ENCODE measurements around the gene GPR160.
A peak's percentile ranks its signal among the peaks of the same experiment; 100 is the strongest.

Gene GPR160

GRCh38 chr3:170089862-170090600, 52.2 kb downstream of the GPR160 start:
- TF ChIP-seq, protein P1, sequence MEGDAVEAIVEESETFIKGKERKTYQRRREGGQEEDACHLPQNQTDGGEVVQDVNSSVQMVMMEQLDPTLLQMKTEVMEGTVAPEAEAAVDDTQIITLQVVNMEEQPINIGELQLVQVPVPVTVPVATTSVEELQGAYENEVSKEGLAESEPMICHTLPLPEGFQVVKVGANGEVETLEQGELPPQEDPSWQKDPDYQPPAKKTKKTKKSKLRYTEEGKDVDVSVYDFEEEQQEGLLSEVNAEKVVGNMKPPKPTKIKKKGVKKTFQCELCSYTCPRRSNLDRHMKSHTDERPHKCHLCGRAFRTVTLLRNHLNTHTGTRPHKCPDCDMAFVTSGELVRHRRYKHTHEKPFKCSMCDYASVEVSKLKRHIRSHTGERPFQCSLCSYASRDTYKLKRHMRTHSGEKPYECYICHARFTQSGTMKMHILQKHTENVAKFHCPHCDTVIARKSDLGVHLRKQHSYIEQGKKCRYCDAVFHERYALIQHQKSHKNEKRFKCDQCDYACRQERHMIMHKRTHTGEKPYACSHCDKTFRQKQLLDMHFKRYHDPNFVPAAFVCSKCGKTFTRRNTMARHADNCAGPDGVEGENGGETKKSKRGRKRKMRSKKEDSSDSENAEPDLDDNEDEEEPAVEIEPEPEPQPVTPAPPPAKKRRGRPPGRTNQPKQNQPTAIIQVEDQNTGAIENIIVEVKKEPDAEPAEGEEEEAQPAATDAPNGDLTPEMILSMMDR (conservative IDR thresholded peaks at IDR 0.05; ENCODE audit: low read depth, low read length): no peak
- peak; percentile 39 for DNase-seq (ENCODE audit: low read depth)
- no peak overlapping the region for H3K4me3 ChIP-seq (ENCODE audit: low read depth, low read length)

DNA sequence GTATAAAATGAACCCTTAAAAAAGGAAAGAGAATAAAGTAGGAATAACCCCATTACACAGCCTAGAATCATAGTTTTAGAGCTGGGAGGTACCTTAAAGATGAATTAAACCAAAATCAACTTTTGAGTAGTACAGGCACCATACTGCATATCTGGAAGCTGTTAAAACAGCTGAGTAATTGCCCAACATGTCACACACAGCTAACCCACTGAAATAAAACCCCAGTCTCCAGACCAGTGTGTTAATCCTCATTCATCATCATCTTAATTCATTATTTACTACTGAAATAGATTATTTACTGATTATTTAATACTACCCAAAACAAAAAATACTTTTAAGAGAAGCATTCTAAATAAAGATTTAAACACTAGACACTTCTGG, 52.8 kb downstream of the GPR160 start:
- TF ChIP-seq, protein P1 (conservative IDR thresholded peaks at IDR 0.05; ENCODE audit: low read depth, low read length): no peak
- H3K4me3 ChIP-seq (ENCODE audit: low read depth, low read length): no peak overlapping the region

GRCh38 chr3:170092907-170093306, 55.1 kb downstream of the GPR160 start:
- H3K4me3 ChIP-seq (ENCODE audit: low read depth, low read length): no peak overlapping the region
- TF ChIP-seq, protein P1 (conservative IDR thresholded peaks at IDR 0.05; ENCODE audit: low read depth, low read length): no peak
- DNase-seq (ENCODE audit: low read depth): no peak

More for the DNA sequence above, 52.8 kb downstream of the GPR160 start:
- DNase-seq (ENCODE audit: low read depth): peak; percentile 11

DNA sequence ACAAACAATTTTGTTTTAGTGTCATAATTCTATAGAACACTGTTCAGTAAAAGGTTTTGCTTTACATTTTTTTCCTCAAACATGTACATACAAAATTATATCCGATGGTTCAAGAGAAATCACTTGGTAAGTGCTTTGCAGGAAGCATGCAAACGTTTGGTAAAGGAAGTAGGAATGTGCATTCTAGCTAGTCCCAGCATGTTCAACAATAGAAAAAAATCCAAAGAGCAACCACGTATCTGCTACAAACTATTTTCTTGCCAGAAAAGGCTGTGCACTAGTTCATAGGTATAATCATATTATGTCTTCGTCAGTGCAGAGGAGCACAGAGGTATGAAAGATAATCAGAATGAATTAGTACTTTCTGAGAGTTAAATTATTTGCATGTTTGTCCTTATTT, 58.0 kb downstream of the GPR160 start:
- TF ChIP-seq, protein P1 (conservative IDR thresholded peaks at IDR 0.05; ENCODE audit: low read depth, low read length): no peak
- no peak overlapping the region for H3K4me3 ChIP-seq (ENCODE audit: low read depth, low read length)
- no peak for DNase-seq (ENCODE audit: low read depth)

DNA sequence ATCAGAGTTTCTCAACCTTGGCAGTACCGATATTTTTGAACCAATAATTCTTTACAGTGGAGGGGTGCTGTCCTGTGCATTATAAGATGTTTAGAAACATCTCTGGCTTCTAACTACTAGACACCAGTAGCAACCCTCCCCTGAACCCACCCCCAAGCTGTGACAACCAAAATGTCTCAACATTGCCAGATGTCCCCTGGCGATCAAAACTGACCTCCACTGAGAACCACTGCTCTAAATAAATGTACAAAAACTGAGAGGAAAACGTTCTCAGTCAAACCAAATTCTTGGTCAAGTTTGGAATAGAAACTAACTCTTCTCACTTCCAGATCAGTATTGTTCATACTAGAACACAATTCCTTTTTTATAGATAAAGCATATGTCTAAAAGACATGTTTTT, 58.5 kb downstream of the GPR160 start:
- TF ChIP-seq, protein P1 (conservative IDR thresholded peaks at IDR 0.05; ENCODE audit: low read depth, low read length): no peak
- DNase-seq (ENCODE audit: low read depth): no peak
- no peak overlapping the region for H3K4me3 ChIP-seq (ENCODE audit: low read depth, low read length)

- no peak overlapping the region for H3K4me3 ChIP-seq (ENCODE audit: low read depth, low read length)
- TF ChIP-seq, protein P1 (conservative IDR thresholded peaks at IDR 0.05; ENCODE audit: low read depth, low read length): no peak
- DNase-seq (ENCODE audit: low read depth): no peak
Measured at GRCh38 chr3:170098753-170099152, 61.0 kb downstream of the GPR160 start.

- H3K4me3 ChIP-seq (ENCODE audit: low read depth, low read length): no peak overlapping the region
- TF ChIP-seq, protein P1 (conservative IDR thresholded peaks at IDR 0.05; ENCODE audit: low read depth, low read length): no peak
- no peak for DNase-seq (ENCODE audit: low read depth)
Measured at GRCh38 chr3:170100944-170101343, 63.1 kb downstream of the GPR160 start.

Measured in choroid plexus epithelial cell (primary cell).